GM19328 (cell line): ENCODE data around the gene GPSM1.

Experiments
- ATAC-seq: cut with Tn5 transposase; IDR thresholded peaks from one replicate; pipeline ENCODE4 v1.9.1; 2021; ENCODE audit warnings: mild to moderate bottlenecking, moderate library complexity; ENCODE audit not compliant: unreplicated experiment

The GPSM1 gene

DNA sequence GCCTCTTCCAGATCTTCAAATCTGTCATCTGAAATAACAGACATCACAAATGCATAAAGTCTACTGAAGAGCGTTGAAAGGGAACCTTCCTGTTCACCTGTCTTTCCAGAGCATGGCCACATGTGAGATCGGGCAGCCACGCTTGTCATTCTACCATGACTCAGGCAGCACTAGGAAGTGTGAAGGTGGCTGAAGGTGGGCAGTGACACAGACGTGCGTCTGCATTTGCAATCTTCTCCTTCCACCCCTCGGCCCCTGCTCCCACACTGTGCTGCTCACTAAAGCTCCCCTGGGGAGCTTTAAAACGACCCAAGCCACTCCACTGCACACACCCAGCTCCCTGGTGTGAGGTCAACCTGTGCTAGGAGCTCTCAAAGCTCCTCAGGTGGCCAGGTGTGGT, 80.6 kb downstream of the GPSM1 start:
- no peak for ATAC-seq
